K562 (cell line): Measurements from ENCODE around the gene GCSH. TPM values are rescaled to one million over a fixed set of nuclear protein-coding genes. Genes with fewer than 3 reads are reported as not detected.

Experiments used
- ATF4 ChIP-seq: fragments of 450-650 bp; formaldehyde crosslinking; IDR thresholded peaks from 2 replicates; pipeline ENCODE4 v1.4.0; 2022; ENCODE audit warnings: mild to moderate bottlenecking, moderate library complexity
- DMBX1 ChIP-seq: fragments of 250-450 bp; sonication (Bioruptor Pico); IDR thresholded peaks from 2 replicates; pipeline ENCODE4 v1.8.0; 2022; ENCODE audit warnings: inconsistent platforms, mild to moderate bottlenecking, moderate library complexity, borderline replicate concordance
- GABPB1 ChIP-seq: sonication (generic); formaldehyde crosslinking; IDR thresholded peaks from 2 replicates; pipeline ENCODE4 v1.8.0; 2022; ENCODE audit warnings: mild to moderate bottlenecking, missing genetic modification reagents
- KDM2B ChIP-seq: fragments of 250-450 bp; sonication (Bioruptor Pico); IDR thresholded peaks from 2 replicates; pipeline ENCODE4 v1.8.0; 2021; ENCODE audit warnings: mild to moderate bottlenecking, moderate library complexity
- KDM5B ChIP-seq: fragments of 200-600 bp; sonication (generic); IDR thresholded peaks from 2 replicates; pipeline ENCODE4 v1.6.1; 2012; ENCODE audit warnings: low read depth, mild to moderate bottlenecking, moderate library complexity, low read length, control low read depth, inconsistent platforms; ENCODE audit not compliant: insufficient replicate concordance
- KLF10 ChIP-seq: fragments of 250-450 bp; sonication (Bioruptor Pico); IDR thresholded peaks from 2 replicates; pipeline ENCODE4 v1.6.1; 2021; ENCODE audit warnings: matching md5 sums
- MCM2 ChIP-seq: fragments of 450-650 bp; IDR thresholded peaks from 2 replicates; pipeline ENCODE4 v1.6.1; 2017; ENCODE audit warnings: low read depth, mild to moderate bottlenecking
- NR2C2 ChIP-seq, 2 experiments: fragments of 200-800 bp in 1 of 2; sonication (Bioruptor generic) in 1 of 2; sonication (generic) in 1 of 2; formaldehyde crosslinking in 1 of 2; IDR thresholded peaks; 2 replicates each; pipeline versions ENCODE4 v1.6.1 to v1.8.0; 2016 to 2022; ENCODE audit warnings: mild to moderate bottlenecking in 1 of 2, missing compliant biosample characterization in 1 of 2, missing genetic modification characterization in 1 of 2, missing genetic modification reagents in 1 of 2
- RFX5 ChIP-seq: IDR thresholded peaks from 2 replicates; pipeline ENCODE4 v1.6.1; 2011; ENCODE audit warnings: low read depth, mild to moderate bottlenecking, improper control_type of control experiment, low read length
- THAP12 ChIP-seq: fragments of 250-450 bp; sonication (Bioruptor Pico); IDR thresholded peaks from 2 replicates; pipeline ENCODE4 v1.9.0; 2021; ENCODE audit warnings: mild to moderate bottlenecking, inconsistent platforms
- ZNF282 ChIP-seq: sonication (generic); formaldehyde crosslinking; IDR thresholded peaks from 2 replicates; pipeline ENCODE4 v1.8.1; 2023; ENCODE audit warnings: missing genetic modification reagents
- ZNF407 ChIP-seq: fragments of 450-650 bp; IDR thresholded peaks from 2 replicates; pipeline ENCODE4 v1.6.1; 2016; ENCODE audit warnings: low read depth
- ZNF551 ChIP-seq: fragments of 250-450 bp; sonication (Bioruptor Pico); IDR thresholded peaks from 2 replicates; pipeline ENCODE4 v1.5.0; 2021; ENCODE audit warnings: mild to moderate bottlenecking, moderate library complexity
- polyA plus RNA-seq, 8 experiments: library from polyadenylated mRNA; depleted of rRNA in 4 of 8; stranded (reverse) in 5 of 8; unstranded in 3 of 8; fragments of >200 nt; fragmentation: Nextera tagmentation in 2 of 8; fragmentation: Illumina TruSeq in 1 of 8; extraction: Ambion mirVana in 2 of 8; extraction: Trizol in 1 of 8; gene quantifications; 2 replicates each; pipeline versions ENCODE4 v1.2.1 to v1.2.3, GENCODE V29; 2011 to 2014; ENCODE audit warnings: inconsistent platforms in 1 of 8, missing spikeins in 1 of 8
- total RNA-seq, 7 experiments: library from RNA; depleted of rRNA in 6 of 7; stranded (reverse); fragments of >200 nt in 6 of 7; fragmentation: Illumina TruSeq in 2 of 7; extraction: Trizol in 2 of 7; gene quantifications; 2 replicates each; pipeline versions ENCODE4 v1.2.1 to v1.2.3, GENCODE V29; 2011 to 2021; ENCODE audit warnings: low replicate concordance in 1 of 7
- TF ChIP-seq, protein P1 (sequence below): fragments of 250-450 bp; sonication (Bioruptor Pico); IDR thresholded peaks from 2 replicates; pipeline ENCODE4 v1.4.0; 2020; ENCODE audit warnings: mild to moderate bottlenecking

GCSH gene
- total and polyA plus RNA-seq, 9 of the 15 experiments (the other 6 are each of a cell fraction or from before 2014, with no cell fraction given), result 35.0 to 121 (median 89.0) TPM

DNA sequence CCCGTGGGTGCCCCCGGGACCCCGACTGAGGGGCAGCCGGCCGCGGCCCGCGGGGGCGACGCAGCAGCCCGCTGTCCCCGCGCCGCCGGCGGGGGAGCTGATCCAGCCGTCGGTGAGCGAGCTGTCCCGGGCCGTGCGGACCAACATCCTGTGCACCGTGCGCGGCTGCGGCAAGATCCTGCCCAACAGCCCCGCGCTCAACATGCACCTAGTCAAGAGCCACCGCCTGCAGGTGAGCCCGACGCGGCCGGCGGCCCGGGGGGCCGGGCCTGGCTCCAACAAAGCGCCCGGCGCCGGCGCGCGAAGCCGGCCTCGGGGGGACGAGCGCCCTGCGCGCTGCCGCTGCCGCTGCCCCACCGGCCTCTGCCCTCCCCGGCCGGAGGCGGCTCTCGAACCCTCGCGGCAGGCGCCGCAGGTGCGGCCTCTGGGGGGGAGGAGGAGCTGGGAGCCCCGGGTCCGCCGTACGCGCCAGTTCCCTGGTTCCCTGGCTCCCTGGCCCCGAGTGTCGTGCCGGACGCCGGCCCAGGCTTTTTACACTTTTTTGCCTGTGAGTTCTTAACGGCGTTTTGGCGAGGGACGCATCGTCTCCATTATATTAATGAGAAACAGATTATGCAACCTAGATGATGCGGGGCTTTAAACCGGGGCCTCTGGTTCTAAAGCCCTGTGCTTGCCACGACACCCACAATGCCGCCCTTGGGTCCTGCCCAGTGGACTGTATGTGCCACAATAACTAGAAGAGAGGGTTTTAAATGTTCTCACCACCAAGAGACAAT, 60.0 kb downstream of the GCSH start (continued):
- TF ChIP-seq THAP12 (CRISPR knock-in tag) (no peak), DMBX1 (CRISPR knock-in tag) (no peak), ZNF407 (no peak), NR2C2 (CRISPR knock-in tag; IDR thresholded peaks at IDR 0.05) (no peak), NR2C2 (tag; IDR thresholded peaks at IDR 0.05) (peak; percentile 58), ZNF551 (CRISPR knock-in tag) (no peak), MCM2 (no peak), KLF10 (no peak), KDM2B (CRISPR knock-in tag) (no peak), ZNF282 (no peak), GABPB1 (CRISPR knock-in tag) (no peak), KDM5B (no peak), ATF4 (CRISPR knock-in tag) (no peak), RFX5 (no peak)
- TF ChIP-seq, protein P1, sequence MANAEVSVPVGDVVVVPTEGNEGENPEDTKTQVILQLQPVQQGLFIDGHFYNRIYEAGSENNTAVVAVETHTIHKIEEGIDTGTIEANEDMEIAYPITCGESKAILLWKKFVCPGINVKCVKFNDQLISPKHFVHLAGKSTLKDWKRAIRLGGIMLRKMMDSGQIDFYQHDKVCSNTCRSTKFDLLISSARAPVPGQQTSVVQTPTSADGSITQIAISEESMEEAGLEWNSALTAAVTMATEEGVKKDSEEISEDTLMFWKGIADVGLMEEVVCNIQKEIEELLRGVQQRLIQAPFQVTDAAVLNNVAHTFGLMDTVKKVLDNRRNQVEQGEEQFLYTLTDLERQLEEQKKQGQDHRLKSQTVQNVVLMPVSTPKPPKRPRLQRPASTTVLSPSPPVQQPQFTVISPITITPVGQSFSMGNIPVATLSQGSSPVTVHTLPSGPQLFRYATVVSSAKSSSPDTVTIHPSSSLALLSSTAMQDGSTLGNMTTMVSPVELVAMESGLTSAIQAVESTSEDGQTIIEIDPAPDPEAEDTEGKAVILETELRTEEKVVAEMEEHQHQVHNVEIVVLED (CRISPR knock-in tag), result no peak
